ENCODE data around the gene ANKRD55.

DNA sequence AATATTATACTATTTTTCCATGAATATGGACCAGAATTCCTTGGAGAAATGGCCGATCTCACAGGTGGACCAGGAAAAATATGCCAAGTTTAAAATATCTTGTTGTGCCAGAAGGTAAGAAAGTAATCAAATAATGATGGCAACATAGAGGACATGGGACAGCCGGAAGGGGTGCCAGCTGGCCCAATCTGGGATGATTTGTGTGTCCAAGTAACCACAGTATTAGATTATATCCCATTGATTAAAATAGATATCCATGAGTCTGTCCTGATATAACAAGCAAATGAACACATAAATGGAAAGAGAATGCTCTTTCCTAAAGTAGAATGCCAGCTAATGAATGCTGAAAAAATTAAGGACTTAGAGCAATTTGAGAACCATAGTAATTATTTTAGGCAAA lies 39.6 kb upstream of the ANKRD55 start:
- no peak for TF ChIP-seq POLR2AphosphoS5 (IDR thresholded peaks at IDR 0.05)
- TF ChIP-seq, protein P1, sequence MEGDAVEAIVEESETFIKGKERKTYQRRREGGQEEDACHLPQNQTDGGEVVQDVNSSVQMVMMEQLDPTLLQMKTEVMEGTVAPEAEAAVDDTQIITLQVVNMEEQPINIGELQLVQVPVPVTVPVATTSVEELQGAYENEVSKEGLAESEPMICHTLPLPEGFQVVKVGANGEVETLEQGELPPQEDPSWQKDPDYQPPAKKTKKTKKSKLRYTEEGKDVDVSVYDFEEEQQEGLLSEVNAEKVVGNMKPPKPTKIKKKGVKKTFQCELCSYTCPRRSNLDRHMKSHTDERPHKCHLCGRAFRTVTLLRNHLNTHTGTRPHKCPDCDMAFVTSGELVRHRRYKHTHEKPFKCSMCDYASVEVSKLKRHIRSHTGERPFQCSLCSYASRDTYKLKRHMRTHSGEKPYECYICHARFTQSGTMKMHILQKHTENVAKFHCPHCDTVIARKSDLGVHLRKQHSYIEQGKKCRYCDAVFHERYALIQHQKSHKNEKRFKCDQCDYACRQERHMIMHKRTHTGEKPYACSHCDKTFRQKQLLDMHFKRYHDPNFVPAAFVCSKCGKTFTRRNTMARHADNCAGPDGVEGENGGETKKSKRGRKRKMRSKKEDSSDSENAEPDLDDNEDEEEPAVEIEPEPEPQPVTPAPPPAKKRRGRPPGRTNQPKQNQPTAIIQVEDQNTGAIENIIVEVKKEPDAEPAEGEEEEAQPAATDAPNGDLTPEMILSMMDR (IDR thresholded peaks at IDR 0.05) = no peak
